Esophagus (tissue), 2 donors: ENCODE results near the gene GGCT. TPM values are rescaled to one million over a fixed set of nuclear protein-coding genes. Genes with fewer than 3 reads are reported as not detected.
A peak's percentile ranks its signal among the peaks of the same experiment; 100 is the strongest.
"Not testable (repeated sequence)": the region's sequence is repeated elsewhere in the genome, so short reads cannot be mapped to it uniquely, and the experiment has no call there.

Experiments used
- H3K27ac ChIP-seq, 2 donors: one replicate each; pipeline ENCODE4 v1.5.1; 2013; ENCODE audit warnings: low read depth in 2 of 2, mild to moderate bottlenecking in 2 of 2, inconsistent platforms in 1 of 2, low read length in 1 of 2, moderate library complexity in 1 of 2
- H3K27me3 ChIP-seq, 2 donors: one replicate each; pipeline ENCODE4 v1.6.1; 2013; ENCODE audit warnings: low read length in 2 of 2, control low read depth in 1 of 2, mild to moderate bottlenecking in 1 of 2; ENCODE audit not compliant: insufficient read depth in 2 of 2, control insufficient read depth in 1 of 2
- H3K36me3 ChIP-seq, 2 donors: one replicate each; pipeline ENCODE4 v1.6.1; 2013; ENCODE audit warnings: low read length in 1 of 2; ENCODE audit not compliant: control insufficient read depth in 2 of 2, insufficient read depth in 2 of 2
- H3K4me1 ChIP-seq, 2 donors: one replicate each; pipeline ENCODE4 v1.6.1; 2013; ENCODE audit warnings: low read length in 1 of 2; ENCODE audit not compliant: control insufficient read depth in 2 of 2, insufficient read depth in 2 of 2
- H3K4me3 ChIP-seq, 2 donors: one replicate each; pipeline ENCODE4 v1.5.1; 2013; ENCODE audit warnings: low read length in 2 of 2, mild to moderate bottlenecking in 2 of 2, low read depth in 1 of 2, moderate library complexity in 1 of 2
- H3K9me3 ChIP-seq, 2 donors: one replicate each; pipeline ENCODE4 v1.6.1; 2013; ENCODE audit warnings: mild to moderate bottlenecking in 2 of 2, low read depth in 1 of 2, low read length in 1 of 2, moderate library complexity in 1 of 2; ENCODE audit not compliant: control insufficient read depth in 2 of 2, insufficient read depth in 1 of 2
- WGBS, 2 donors: extraction: QIAGEN DNeasy Blood & Tissue Kit; methylation state at CpG; one replicate each; pipeline ENCODE4 v1.1.7; 2013; 5-methylcytosine and 5-hydroxymethylcytosine counted together
- polyA plus RNA-seq, 2 donors: library from polyadenylated mRNA; stranded (reverse); fragments of 200-250 nt; gene quantifications; one replicate each; pipeline ENCODE4 v1.2.3, GENCODE V29; 2013
- donor health status: healthy with polysubstance abuse.
- donor health status: Bipolar disorder and iron deficiency.

Gene GGCT
- polyA plus RNA-seq, 2 donors = 88.5 to 96.2 TPM

- no peaks in the 10 kb centered on the region for H3K27me3 ChIP-seq
- H3K36me3 ChIP-seq = no peaks in the 10 kb centered on the region
- peaks cover 0 to 3% of the 10 kb centered on the region in 2 donors for H3K9me3 ChIP-seq
- no peaks in the 10 kb centered on the region for H3K4me1 ChIP-seq
- no peak overlapping the region for H3K4me3 ChIP-seq
- H3K27ac ChIP-seq = no peak overlapping the region
Observed at GRCh38 chr7:30491417-30491816, 13.2 kb downstream of the GGCT start.

GRCh38 chr7:30487371-30487770 lies 17.3 kb downstream of the GGCT start:
- no peaks in the 10 kb centered on the region for H3K27me3 ChIP-seq
- WGBS, 2 donors = 80 to 90% methylated on average over 1 of the region's 1 CpG
- H3K36me3 ChIP-seq = no peaks in the 10 kb centered on the region
- no peak overlapping the region for H3K4me3 ChIP-seq
- peaks cover 0 to 3% of the 10 kb centered on the region in 2 donors for H3K9me3 ChIP-seq
- H3K27ac ChIP-seq = no peak overlapping the region
- no peaks in the 10 kb centered on the region for H3K4me1 ChIP-seq

GRCh38 chr7:30485667-30486066 lies 19.0 kb downstream of the GGCT start:
- Histone ChIP-seq H3K4me3 (no peak overlapping the region), H3K36me3 (no peaks in the 10 kb centered on the region), H3K4me1 (no peaks in the 10 kb centered on the region), H3K27me3 (no peaks in the 10 kb centered on the region), H3K27ac (no peak overlapping the region), H3K9me3 (peaks cover 0 to 3% of the 10 kb centered on the region in 2 donors)
- 89 to 98% methylated on average over 1 of the region's 1 CpG for WGBS, 2 donors

GRCh38 chr7:30481416-30481815 lies 23.2 kb downstream of the GGCT start:
- H3K4me1 ChIP-seq, H3K36me3 ChIP-seq, H3K9me3 ChIP-seq, H3K27ac ChIP-seq, H3K4me3 ChIP-seq, H3K27me3 ChIP-seq: not testable (repeated sequence)
- whole genome bisulfite sequencing, 2 donors = 93 to 94% methylated on average over 9 of the region's 9 CpGs

- Histone ChIP-seq H3K9me3 (no peaks in the 10 kb centered on the region), H3K36me3 (no peaks in the 10 kb centered on the region), H3K4me1 (peaks cover 5 to 12% of the 10 kb centered on the region in 2 donors), H3K27me3 (no peaks in the 10 kb centered on the region), H3K27ac (peak overlapping the region; percentile 93 to 95), H3K4me3 (peak overlapping the region in 1 of 2 donors; percentile 65)
- WGBS, 2 donors = 79 to 80% methylated on average over 14 of the region's 14 CpGs
Observed at GRCh38 chr7:30479202-30480120, 25.2 kb downstream of the GGCT start.

- peak within 1 kb of the TSS; percentile 64 to 65 for H3K4me3 ChIP-seq
- H3K9me3 ChIP-seq = no peaks in the 10 kb centered on the region
- H3K4me1 ChIP-seq = peaks cover 6 to 15% of the 10 kb centered on the region in 2 donors
- H3K27me3 ChIP-seq = no peaks in the 10 kb centered on the region
- H3K27ac ChIP-seq = peak within 1 kb of the TSS; percentile 93 to 95
- 0 to 1% methylated on average over 75 to 77 of the region's 77 CpGs for WGBS, 2 donors
- no peaks in the 10 kb centered on the region for H3K36me3 ChIP-seq
Observed at GRCh38 chr7:30478349-30479201, 26.1 kb downstream of the GGCT start, which contains the start of gene NOD1. NOD1 (minus strand) TSS chr7:30478784; CDS start chr7:30456921, 21,863 bp downstream.

GRCh38 chr7:30476459-30477145 lies 28.0 kb downstream of the GGCT start:
- WGBS, 2 donors = 70 to 81% methylated on average over 10 of the region's 10 CpGs
- Histone ChIP-seq H3K27ac (no peak overlapping the region), H3K36me3 (no peaks in the 10 kb centered on the region), H3K4me3 (no peak overlapping the region), H3K9me3 (no peaks in the 10 kb centered on the region), H3K27me3 (no peaks in the 10 kb centered on the region), H3K4me1 (peaks cover 6 to 15% of the 10 kb centered on the region in 2 donors)

GRCh38 chr7:30475580-30475979 lies 29.0 kb downstream of the GGCT start:
- Histone ChIP-seq H3K9me3 (no peaks in the 10 kb centered on the region), H3K36me3 (no peaks in the 10 kb centered on the region), H3K4me1 (peaks cover 11 to 17% of the 10 kb centered on the region in 2 donors), H3K4me3 (no peak overlapping the region), H3K27ac (no peak overlapping the region), H3K27me3 (no peaks in the 10 kb centered on the region)
- 64 to 68% methylated on average over 6 of the region's 6 CpGs for WGBS, 2 donors

GRCh38 chr7:30474893-30475292 lies 29.7 kb downstream of the GGCT start:
- Histone ChIP-seq H3K36me3 (no peaks in the 10 kb centered on the region), H3K27ac (no peak overlapping the region), H3K9me3 (no peaks in the 10 kb centered on the region), H3K27me3 (no peaks in the 10 kb centered on the region), H3K4me1 (peaks cover 11 to 17% of the 10 kb centered on the region in 2 donors), H3K4me3 (no peak overlapping the region)
- 48 to 51% methylated on average over 2 of the region's 2 CpGs for WGBS, 2 donors
